Mammary epithelial cell (primary cell): ENCODE results near the gene YIPF5.

Experiments used
- EZH2 ChIP-seq: IDR thresholded peaks from 2 replicates; pipeline ENCODE4 v1.6.1; 2012; ENCODE audit warnings: low read length, inconsistent platforms, borderline replicate concordance
- TF ChIP-seq, protein P1 (sequence below), 2 donors: IDR thresholded peaks in 1 of 2; conservative IDR thresholded peaks in 1 of 2; 2 replicates each; pipeline ENCODE4 v1.5.1; 2011 to 2012; ENCODE audit warnings: inconsistent platforms in 2 of 2, low read length in 2 of 2, mild to moderate bottlenecking in 2 of 2, control low read depth in 1 of 2, low read depth in 1 of 2; ENCODE audit not compliant: insufficient read depth in 1 of 2; ENCODE audit errors: extremely low read depth in 1 of 2

DNA sequence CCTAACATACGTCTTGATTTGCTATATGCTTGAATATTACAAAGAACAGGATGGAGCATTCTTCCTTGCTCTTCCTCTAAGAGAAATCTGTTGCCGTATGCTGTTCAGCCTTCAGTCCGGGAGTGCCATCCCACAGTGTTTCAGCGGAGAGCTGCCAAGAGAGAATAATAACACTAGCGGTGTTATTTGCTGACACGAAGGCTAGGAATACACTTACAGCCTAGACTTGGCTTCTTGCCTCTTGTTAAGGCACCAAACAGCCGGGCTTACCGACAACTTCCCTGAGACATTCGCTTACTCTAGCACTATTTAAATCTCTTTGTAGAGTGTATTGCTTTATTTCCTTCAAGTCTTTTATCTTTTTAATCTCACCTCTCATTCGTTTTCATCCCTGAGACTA is 31.6 kb upstream of the YIPF5 start:
- TF ChIP-seq, protein P1, sequence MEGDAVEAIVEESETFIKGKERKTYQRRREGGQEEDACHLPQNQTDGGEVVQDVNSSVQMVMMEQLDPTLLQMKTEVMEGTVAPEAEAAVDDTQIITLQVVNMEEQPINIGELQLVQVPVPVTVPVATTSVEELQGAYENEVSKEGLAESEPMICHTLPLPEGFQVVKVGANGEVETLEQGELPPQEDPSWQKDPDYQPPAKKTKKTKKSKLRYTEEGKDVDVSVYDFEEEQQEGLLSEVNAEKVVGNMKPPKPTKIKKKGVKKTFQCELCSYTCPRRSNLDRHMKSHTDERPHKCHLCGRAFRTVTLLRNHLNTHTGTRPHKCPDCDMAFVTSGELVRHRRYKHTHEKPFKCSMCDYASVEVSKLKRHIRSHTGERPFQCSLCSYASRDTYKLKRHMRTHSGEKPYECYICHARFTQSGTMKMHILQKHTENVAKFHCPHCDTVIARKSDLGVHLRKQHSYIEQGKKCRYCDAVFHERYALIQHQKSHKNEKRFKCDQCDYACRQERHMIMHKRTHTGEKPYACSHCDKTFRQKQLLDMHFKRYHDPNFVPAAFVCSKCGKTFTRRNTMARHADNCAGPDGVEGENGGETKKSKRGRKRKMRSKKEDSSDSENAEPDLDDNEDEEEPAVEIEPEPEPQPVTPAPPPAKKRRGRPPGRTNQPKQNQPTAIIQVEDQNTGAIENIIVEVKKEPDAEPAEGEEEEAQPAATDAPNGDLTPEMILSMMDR (conservative IDR thresholded peaks at IDR 0.05 in 1 of 2, IDR thresholded peaks at IDR 0.05 in 1 of 2; ENCODE audit: extremely low read depth in 1 of 2, insufficient read depth in 1 of 2, low read depth in 1 of 2, low read length in 2 of 2) = no peak
- TF ChIP-seq EZH2 = no peak
